Epithelial cell of esophagus (primary cell): ENCODE measurements around the gene COL4A2.

ENCODE experiments used
- DNase-seq: peaks from one replicate; pipeline ENCODE4 v3.0.0; 2010; ENCODE audit warnings: low read depth
- H3K4me3 ChIP-seq: 2 replicates; pipeline ENCODE4 v1.5.1; 2011; ENCODE audit warnings: mild to moderate bottlenecking, low read length, control low read depth
- TF ChIP-seq, protein P1 (sequence below): IDR thresholded peaks from 2 replicates; pipeline ENCODE4 v1.5.1; 2011; ENCODE audit warnings: low read depth, mild to moderate bottlenecking, low read length, control low read depth, inconsistent platforms; ENCODE audit not compliant: insufficient read depth; ENCODE audit errors: missing control alignments

Gene COL4A2

DNA sequence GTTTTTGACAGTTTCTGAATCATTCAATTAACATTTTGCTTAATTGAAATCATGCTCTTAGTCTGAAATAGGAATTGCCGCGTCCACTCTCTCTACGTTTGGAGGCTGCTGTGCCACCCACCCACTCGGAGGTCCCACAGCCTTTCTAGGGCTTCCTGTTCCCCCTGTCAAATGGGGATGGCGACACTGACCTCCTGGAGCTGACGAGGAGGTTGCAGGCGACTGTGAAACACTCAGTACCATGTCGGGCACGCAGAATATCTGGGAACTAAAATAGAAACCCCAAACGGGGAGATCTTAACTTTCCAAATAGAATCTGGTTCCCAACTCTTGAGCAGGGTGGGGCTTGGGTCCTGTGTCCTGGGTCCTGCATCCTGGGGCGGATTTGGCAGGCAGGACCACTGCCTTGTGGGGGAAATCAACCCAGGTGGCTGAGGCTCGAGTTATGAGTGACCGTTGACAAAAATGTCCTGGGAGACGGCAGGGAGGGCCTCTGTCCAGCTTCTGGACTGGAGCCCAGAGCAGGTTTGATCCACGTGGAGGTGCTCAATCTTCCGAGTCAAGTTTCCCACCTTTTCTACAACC, 129.8 kb downstream of the COL4A2 start:
- TF ChIP-seq, protein P1, sequence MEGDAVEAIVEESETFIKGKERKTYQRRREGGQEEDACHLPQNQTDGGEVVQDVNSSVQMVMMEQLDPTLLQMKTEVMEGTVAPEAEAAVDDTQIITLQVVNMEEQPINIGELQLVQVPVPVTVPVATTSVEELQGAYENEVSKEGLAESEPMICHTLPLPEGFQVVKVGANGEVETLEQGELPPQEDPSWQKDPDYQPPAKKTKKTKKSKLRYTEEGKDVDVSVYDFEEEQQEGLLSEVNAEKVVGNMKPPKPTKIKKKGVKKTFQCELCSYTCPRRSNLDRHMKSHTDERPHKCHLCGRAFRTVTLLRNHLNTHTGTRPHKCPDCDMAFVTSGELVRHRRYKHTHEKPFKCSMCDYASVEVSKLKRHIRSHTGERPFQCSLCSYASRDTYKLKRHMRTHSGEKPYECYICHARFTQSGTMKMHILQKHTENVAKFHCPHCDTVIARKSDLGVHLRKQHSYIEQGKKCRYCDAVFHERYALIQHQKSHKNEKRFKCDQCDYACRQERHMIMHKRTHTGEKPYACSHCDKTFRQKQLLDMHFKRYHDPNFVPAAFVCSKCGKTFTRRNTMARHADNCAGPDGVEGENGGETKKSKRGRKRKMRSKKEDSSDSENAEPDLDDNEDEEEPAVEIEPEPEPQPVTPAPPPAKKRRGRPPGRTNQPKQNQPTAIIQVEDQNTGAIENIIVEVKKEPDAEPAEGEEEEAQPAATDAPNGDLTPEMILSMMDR = no peak
- DNase-seq = no peak
- H3K4me3 ChIP-seq = no peak overlapping the region

DNA sequence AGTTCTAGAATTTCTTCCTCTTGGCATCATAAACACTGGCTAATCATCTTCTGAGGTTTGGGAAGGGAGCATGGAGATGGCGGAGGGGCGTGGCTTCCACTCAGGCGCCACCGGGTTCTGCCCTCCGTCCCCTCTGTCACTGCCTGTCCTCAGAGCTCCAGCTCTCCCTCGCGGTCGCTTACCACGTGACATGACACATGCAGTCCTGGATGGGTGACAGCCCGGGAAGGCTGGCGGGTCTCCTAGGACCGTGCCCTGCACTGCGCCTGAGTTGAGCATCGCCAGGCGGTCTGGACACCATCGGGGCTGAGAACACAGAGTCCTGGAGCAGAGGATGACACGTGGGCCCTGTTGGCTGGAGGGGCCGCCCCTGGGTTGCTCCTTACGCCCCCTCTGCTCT, 131.1 kb downstream of the COL4A2 start:
- TF ChIP-seq, protein P1 = no peak
- no peak for DNase-seq
- H3K4me3 ChIP-seq = no peak overlapping the region

DNA sequence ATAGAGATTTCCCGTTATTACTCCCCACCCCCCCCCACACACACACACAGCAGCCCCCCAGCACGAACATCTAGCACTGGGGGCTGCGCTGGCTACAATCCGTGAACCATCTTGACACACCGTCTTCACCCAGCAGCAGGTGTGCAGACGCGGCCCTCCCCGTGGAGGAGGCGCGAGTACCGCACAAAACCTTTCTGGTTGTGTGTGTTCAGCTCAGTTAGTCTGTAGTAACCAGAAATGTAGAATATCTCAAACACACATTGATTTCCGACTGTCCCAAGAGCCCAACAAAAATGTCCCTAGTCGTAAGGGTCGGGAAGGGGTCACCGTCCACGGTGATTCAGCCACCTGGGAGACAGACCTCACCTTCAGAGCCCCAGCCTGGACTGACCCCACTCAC, 131.7 kb downstream of the COL4A2 start:
- no peak for DNase-seq
- no peak overlapping the region for H3K4me3 ChIP-seq
- TF ChIP-seq, protein P1 = no peak

DNA sequence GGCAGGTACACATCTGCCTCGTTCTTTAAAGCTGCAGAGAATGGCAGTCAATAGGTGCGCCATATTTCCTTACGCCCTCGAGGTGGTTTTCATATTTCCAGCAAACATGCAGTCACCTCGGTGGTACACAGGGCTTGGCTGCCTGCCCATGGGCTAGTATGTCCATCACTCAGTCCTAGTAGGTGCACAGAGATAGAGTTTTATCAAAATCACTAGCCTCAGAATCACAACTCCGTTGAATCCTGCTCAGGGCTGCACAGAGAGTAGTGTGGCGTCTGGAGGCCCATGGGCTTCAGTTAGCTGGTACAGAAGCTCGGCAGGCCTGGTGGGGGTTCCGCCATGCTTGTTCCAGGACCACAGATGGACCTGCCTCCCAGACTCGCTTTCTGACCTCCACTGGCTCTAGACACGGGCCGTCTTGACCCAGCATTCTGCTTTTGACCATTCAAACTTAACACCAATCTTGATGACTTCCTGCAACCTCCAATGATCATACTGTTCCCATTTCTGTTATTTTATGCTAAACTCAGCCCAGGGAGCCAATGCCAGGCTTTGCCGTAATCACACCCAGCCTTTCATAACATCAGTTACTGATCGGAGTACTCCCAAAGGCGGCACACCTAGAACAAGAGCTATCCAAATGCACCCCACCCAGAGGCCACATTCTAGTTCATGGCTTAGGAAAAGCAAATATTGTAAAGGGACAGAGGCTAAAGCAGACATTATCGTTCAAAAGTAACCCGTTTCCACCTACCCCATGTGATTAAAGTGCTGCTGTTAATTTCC, 134.1 kb downstream of the COL4A2 start:
- TF ChIP-seq, protein P1 = no peak
- no peak for DNase-seq
- H3K4me3 ChIP-seq = no peak overlapping the region

GRCh38 chr13:110442930-110443621, 136.0 kb downstream of the COL4A2 start:
- DNase-seq = peak; percentile 51
- TF ChIP-seq, protein P1 = no peak
- no peak overlapping the region for H3K4me3 ChIP-seq

- TF ChIP-seq, protein P1 = no peak
- no peak overlapping the region for H3K4me3 ChIP-seq
- DNase-seq = no peak
Observed at GRCh38 chr13:110443622-110444225, 136.6 kb downstream of the COL4A2 start.
